Breast epithelium (tissue), 4 donors: ENCODE results near the gene HEATR5A. TPM values are rescaled to one million over a fixed set of nuclear protein-coding genes. Genes with fewer than 3 reads are reported as not detected.
"Not testable (repeated sequence)": the region's sequence is repeated elsewhere in the genome, so short reads cannot be mapped to it uniquely, and the experiment has no call there.

Experiments used
- DNase-seq, 2 donors: peaks; one replicate each; pipeline ENCODE4 v3.0.0-alpha.2; 2019; ENCODE audit warnings: low spot score in 2 of 2
- H3K27ac ChIP-seq, 2 donors: fragments of 200-600 bp; sonication (generic) in 1 of 2; one replicate each; pipeline ENCODE4 v1.5.1; 2016 to 2019; ENCODE audit warnings: mild to moderate bottlenecking in 1 of 2
- H3K27me3 ChIP-seq, 2 donors: fragments of 200-600 bp; sonication (generic) in 1 of 2; one replicate each; pipeline versions ENCODE4 v1.5.1 to v1.6.0; 2017 to 2019; ENCODE audit warnings: control low read depth in 1 of 2, mild to moderate bottlenecking in 1 of 2
- H3K36me3 ChIP-seq: fragments of 200-600 bp; one replicate; pipeline ENCODE4 v1.5.1; 2019
- H3K4me1 ChIP-seq, 2 donors: fragments of 200-600 bp; sonication (generic); one replicate each; pipeline ENCODE4 v1.5.1; 2016 to 2019; ENCODE audit warnings: control low read depth in 1 of 2
- H3K4me3 ChIP-seq, 3 donors: fragments of 200-600 bp; sonication (generic); 1 replicate in 2 of 3; 2 replicates in 1 of 3; pipeline ENCODE4 v1.5.1; 2016 to 2019; ENCODE audit warnings: mild to moderate bottlenecking in 3 of 3, moderate library complexity in 2 of 3
- H3K9me3 ChIP-seq, 2 donors: fragments of 200-600 bp; sonication (generic) in 1 of 2; one replicate each; pipeline ENCODE4 v1.5.1; 2016 to 2019; ENCODE audit warnings: control low read depth in 1 of 2
- POLR2A ChIP-seq: fragments of 450-650 bp; IDR thresholded peaks from one replicate; pipeline ENCODE4 v1.6.1; 2016; ENCODE audit warnings: antibody characterized with exemption, mild to moderate bottlenecking, moderate library complexity
- POLR2AphosphoS5 ChIP-seq, 3 donors: sonication (generic); formaldehyde crosslinking; IDR thresholded peaks; one replicate each; pipeline ENCODE4 v1.6.1; 2017; ENCODE audit warnings: antibody characterized with exemption in 3 of 3
- intact Hi-C: fragments of 100-400 bp; cut with DNase I; formaldehyde crosslinking; loops from one replicate; pipeline ENCODE4 v1.15.1; 2023; ENCODE audit warnings: low total_unique reads
- total RNA-seq, 3 donors: library from RNA; depleted of rRNA; stranded (reverse); fragments of >200 nt; gene quantifications; one replicate each; pipeline ENCODE4 v1.1.0, GENCODE V29; 2016
- TF ChIP-seq, protein P1 (sequence below), 3 donors: fragments of 450-650 bp; IDR thresholded peaks; one replicate each; pipeline ENCODE4 v1.5.1; 2016 to 2017; ENCODE audit warnings: antibody characterized with exemption in 3 of 3, mild to moderate bottlenecking in 3 of 3, moderate library complexity in 3 of 3

The HEATR5A gene
- total RNA-seq, 3 donors from 2014 or later: 24.6 to 43.9 (median 34.7) TPM

DNA sequence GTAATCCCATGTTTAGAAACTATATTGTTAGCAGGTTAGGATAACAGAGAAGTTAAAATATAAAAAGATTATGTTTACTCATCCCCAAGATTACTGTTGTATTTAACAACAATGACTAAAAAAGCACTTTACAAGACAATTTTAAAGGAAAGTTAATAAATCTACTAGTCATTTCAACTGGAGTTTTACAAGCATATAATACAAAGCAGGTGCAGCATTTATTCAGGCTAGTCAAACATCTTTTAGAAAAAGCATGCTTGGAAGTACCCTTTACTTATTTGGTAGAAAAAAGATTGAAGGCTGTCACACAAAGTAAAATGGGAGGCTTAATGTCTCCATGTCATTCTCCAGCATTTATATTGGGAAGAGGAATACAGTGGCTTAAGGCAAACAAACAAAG, 80.6 kb downstream of the HEATR5A start:
- no peak overlapping the region for H3K27ac ChIP-seq
- intact Hi-C loops: no loop called here
- H3K36me3 ChIP-seq: no peaks in the 10 kb centered on the region
- no peak overlapping the region for H3K4me3 ChIP-seq
- H3K27me3 ChIP-seq: no peaks in the 10 kb centered on the region
- H3K4me1 ChIP-seq: no peaks in the 10 kb centered on the region
- DNase-seq: no peak
- no peak for TF ChIP-seq POLR2AphosphoS5 (IDR thresholded peaks at IDR 0.05)
- TF ChIP-seq, protein P1, sequence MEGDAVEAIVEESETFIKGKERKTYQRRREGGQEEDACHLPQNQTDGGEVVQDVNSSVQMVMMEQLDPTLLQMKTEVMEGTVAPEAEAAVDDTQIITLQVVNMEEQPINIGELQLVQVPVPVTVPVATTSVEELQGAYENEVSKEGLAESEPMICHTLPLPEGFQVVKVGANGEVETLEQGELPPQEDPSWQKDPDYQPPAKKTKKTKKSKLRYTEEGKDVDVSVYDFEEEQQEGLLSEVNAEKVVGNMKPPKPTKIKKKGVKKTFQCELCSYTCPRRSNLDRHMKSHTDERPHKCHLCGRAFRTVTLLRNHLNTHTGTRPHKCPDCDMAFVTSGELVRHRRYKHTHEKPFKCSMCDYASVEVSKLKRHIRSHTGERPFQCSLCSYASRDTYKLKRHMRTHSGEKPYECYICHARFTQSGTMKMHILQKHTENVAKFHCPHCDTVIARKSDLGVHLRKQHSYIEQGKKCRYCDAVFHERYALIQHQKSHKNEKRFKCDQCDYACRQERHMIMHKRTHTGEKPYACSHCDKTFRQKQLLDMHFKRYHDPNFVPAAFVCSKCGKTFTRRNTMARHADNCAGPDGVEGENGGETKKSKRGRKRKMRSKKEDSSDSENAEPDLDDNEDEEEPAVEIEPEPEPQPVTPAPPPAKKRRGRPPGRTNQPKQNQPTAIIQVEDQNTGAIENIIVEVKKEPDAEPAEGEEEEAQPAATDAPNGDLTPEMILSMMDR (IDR thresholded peaks at IDR 0.05): no peak
- TF ChIP-seq POLR2A: no peak
- H3K9me3 ChIP-seq: no peaks in the 10 kb centered on the region

DNA sequence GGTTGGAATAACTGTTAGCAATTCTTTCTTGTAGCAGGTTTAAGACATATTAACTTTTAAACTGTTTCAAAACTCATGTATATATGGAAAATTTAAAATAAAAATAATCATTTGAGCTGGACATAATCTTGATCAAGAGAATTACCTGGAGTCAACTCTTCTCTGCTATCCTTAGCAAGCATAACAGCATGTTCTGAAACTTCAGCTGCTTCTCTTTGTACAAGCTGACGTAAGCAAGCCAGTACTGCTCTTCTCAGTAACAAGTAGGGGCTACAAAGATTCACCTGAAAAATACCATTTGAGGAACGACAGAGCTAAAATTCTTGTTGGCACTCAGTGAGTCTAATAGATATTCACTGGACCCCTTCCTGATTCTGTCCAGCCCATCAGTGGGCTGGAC, 83.0 kb downstream of the HEATR5A start:
- H3K27me3 ChIP-seq: no peaks in the 10 kb centered on the region
- intact Hi-C loops: no loop called here

DNA sequence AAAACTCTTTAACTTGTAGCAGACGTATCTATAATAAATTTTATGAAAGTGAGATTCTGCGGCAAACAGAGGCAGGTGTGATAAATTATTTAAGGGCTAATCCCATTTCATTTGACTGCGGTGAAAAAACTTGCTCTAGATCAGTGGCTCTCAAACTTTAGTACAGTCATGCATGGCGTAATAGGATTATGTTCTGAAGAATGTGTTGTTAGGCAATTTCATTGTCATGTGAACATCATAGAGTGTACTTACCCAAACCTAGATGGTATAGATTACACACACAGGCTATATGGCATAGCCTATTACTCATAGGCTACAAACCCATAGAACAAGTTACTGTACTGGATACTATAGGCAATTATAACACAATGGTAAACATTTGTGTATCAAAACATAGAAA, 83.7 kb downstream of the HEATR5A start:
- H3K4me3 ChIP-seq: no peak overlapping the region
- DNase-seq: no peak
- H3K9me3 ChIP-seq: no peaks in the 10 kb centered on the region
- no peak overlapping the region for H3K27ac ChIP-seq
- intact Hi-C loops: no loop called here
- no peak for TF ChIP-seq POLR2AphosphoS5 (IDR thresholded peaks at IDR 0.05)
- TF ChIP-seq, protein P1 (IDR thresholded peaks at IDR 0.05): no peak
- TF ChIP-seq POLR2A: no peak
- no peaks in the 10 kb centered on the region for H3K4me1 ChIP-seq
- H3K36me3 ChIP-seq: no peaks in the 10 kb centered on the region
- H3K27me3 ChIP-seq: no peaks in the 10 kb centered on the region

More for the DNA sequence above, 83.0 kb downstream of the HEATR5A start:
- no peak overlapping the region for H3K27ac ChIP-seq
- DNase-seq: no peak
- H3K9me3 ChIP-seq: no peaks in the 10 kb centered on the region
- no peak overlapping the region for H3K4me3 ChIP-seq
- no peaks in the 10 kb centered on the region for H3K4me1 ChIP-seq
- no peak for TF ChIP-seq POLR2AphosphoS5 (IDR thresholded peaks at IDR 0.05)
- TF ChIP-seq, protein P1 (IDR thresholded peaks at IDR 0.05): no peak
- no peak for TF ChIP-seq POLR2A
- H3K36me3 ChIP-seq: no peaks in the 10 kb centered on the region

DNA sequence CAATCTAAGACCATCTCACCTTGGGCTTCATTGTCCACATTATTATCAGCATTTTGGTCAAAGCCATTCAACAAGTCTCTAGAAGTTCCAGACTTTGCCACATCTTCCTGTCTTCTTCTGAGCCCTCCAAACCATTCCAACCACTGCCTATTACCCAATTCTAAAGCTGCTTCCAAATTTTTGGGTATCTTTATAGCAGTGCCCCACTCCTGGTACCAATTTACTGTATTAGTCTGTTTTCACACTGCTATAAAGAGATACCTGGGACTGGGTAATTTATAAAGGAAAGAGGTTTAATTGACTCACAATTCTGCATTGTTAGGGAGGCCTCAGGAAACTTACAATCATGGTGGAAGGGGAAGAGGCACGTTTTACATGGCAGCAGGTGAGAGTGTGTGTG, 89.0 kb downstream of the HEATR5A start:
- H3K4me3 ChIP-seq, H3K27me3 ChIP-seq: not testable (repeated sequence)

DNA sequence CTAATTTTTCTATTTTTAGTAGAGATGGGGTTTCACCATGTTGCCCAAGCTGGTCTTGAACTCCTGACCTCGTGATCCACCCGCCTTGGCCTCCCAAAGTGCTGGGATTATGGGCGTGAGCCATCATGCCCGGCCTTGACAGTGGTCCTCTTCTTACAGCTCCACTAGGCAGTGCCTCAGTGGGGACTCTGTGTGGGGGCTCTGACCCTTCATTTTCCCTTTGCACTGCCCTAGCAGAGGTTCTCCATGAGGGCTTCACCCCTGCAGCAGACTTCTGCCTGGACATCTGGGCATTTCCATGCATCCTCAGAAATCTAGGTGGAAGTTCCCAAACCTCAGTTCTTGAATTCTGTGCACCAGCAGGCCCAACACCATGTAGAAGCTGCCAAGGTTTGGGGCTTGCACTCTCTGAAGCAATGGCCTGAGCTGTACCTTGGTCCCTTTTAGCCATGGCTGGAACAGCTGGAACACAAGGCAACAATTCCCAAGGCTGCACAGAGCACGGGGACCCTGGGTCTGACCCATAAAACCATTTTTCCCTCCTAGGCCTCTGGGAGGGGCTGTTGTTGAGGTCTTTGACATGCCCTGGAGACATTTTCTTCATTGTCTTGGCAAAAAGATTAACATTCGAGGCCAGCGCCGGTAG, 90.4 kb downstream of the HEATR5A start:
- H3K4me3 ChIP-seq, H3K27me3 ChIP-seq, intact Hi-C loops, H3K27ac ChIP-seq, H3K4me1 ChIP-seq, DNase-seq, H3K36me3 ChIP-seq: not testable (repeated sequence)
- peaks cover 10 to 12% of the 10 kb centered on the region in 2 donors for H3K9me3 ChIP-seq

More for the DNA sequence above, 89.0 kb downstream of the HEATR5A start:
- DNase-seq, H3K36me3 ChIP-seq, intact Hi-C loops, H3K27ac ChIP-seq, H3K4me1 ChIP-seq: not testable (repeated sequence)
- H3K9me3 ChIP-seq: peaks cover 10 to 12% of the 10 kb centered on the region in 2 donors

DNA sequence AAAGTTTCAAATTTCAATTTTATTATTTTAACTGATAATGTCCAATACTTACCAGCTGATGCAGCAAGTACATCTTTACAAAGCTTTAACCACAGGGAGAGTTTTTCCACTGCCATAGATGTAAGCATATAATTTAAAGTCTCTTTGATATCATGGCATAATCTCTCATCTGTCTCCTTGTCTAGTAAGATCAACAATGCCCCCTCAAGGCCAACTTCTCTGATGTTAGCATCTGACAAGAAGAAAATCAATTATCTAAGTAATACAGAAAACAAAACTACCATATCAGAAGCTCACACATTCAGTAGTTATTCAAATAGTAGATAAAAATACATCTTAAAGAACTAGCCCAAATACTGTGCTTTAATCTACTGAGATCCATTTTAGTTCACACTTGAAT, 94.2 kb downstream of the HEATR5A start:
- no peak overlapping the region for H3K27ac ChIP-seq
- intact Hi-C loops: no loop called here
- no peaks in the 10 kb centered on the region for H3K36me3 ChIP-seq
- TF ChIP-seq POLR2AphosphoS5 (IDR thresholded peaks at IDR 0.05) (no peak), POLR2A (no peak)
- TF ChIP-seq, protein P1 (IDR thresholded peaks at IDR 0.05): no peak
- no peak overlapping the region for H3K4me3 ChIP-seq
- no peaks in the 10 kb centered on the region for H3K27me3 ChIP-seq
- DNase-seq: no peak
- H3K4me1 ChIP-seq: no peaks in the 10 kb centered on the region
- H3K9me3 ChIP-seq: peaks cover 10 to 12% of the 10 kb centered on the region in 2 donors
